Omental fat pad (tissue), 4 donors: ENCODE data around the gene TNS1. TPM values are rescaled to one million over a fixed set of nuclear protein-coding genes. Genes with fewer than 3 reads are reported as not detected.

Experiments used
- ATAC-seq: fragments of 150-250 bp; one replicate; pipeline ENCODE4 v1.9.1; 2016; ENCODE audit warnings: mild to moderate bottlenecking, moderate library complexity; ENCODE audit not compliant: low FRiP score
- DNase-seq: peaks from one replicate; pipeline ENCODE4 v3.0.0-alpha.2; 2019; ENCODE audit warnings: low spot score
- CTCF ChIP-seq, 3 donors: fragments of 450-650 bp; IDR thresholded peaks; one replicate each; pipeline ENCODE4 v1.5.1; 2016 to 2017; ENCODE audit warnings: antibody characterized with exemption in 3 of 3, mild to moderate bottlenecking in 3 of 3, moderate library complexity in 2 of 3
- total RNA-seq, 4 donors: library from RNA; depleted of rRNA; stranded (reverse); fragments of >200 nt; gene quantifications; one replicate each; pipeline ENCODE4 v1.1.0, GENCODE V29; 2016

The TNS1 gene
- total RNA-seq, 4 donors from 2014 or later, result 135 to 453 (median 361) TPM

- DNase-seq (no peak), ATAC-seq (no peak)
- no peak for TF ChIP-seq CTCF (IDR thresholded peaks at IDR 0.05)
Measured at GRCh38 chr2:217877866-217878265, 124.9 kb downstream of the TNS1 start.

GRCh38 chr2:217876253-217876570 lies 126.6 kb downstream of the TNS1 start:
- ATAC-seq, result no peak
- DNase-seq, result no peak

GRCh38 chr2:217875556-217876252 lies 127.1 kb downstream of the TNS1 start:
- TF ChIP-seq CTCF (IDR thresholded peaks at IDR 0.05), result no peak
- no peak for DNase-seq
- no peak for ATAC-seq

More at GRCh38 chr2:217876253-217876570, 126.6 kb downstream of the TNS1 start:
- no peak for TF ChIP-seq CTCF (IDR thresholded peaks at IDR 0.05)

GRCh38 chr2:217875138-217875537 lies 127.7 kb downstream of the TNS1 start:
- ATAC-seq (no peak), DNase-seq (no peak)
- TF ChIP-seq CTCF (IDR thresholded peaks at IDR 0.05), result no peak

- no peak for TF ChIP-seq CTCF (IDR thresholded peaks at IDR 0.05)
- DNase-seq (no peak), ATAC-seq (no peak)
Measured at GRCh38 chr2:217873371-217873770, 129.4 kb downstream of the TNS1 start.

- TF ChIP-seq CTCF (IDR thresholded peaks at IDR 0.05), result no peak
- DNase-seq (no peak), ATAC-seq (no peak)
Measured at GRCh38 chr2:217872319-217872718, 130.5 kb downstream of the TNS1 start.

- DNase-seq (no peak), ATAC-seq (no peak)
- no peak for TF ChIP-seq CTCF (IDR thresholded peaks at IDR 0.05)
Measured at GRCh38 chr2:217870528-217871011, 132.2 kb downstream of the TNS1 start.
